Karpas-422 (cell line): ENCODE measurements around the gene FREM2. TPM values are rescaled to one million over a fixed set of nuclear protein-coding genes. Genes with fewer than 3 reads are reported as not detected.

ENCODE experiments used
- DNase-seq: peaks from one replicate; pipeline ENCODE4 v3.0.0-alpha.2; 2015
- H2AFZ ChIP-seq: fragments of 200-600 bp; sonication (generic); 2 replicates; pipeline ENCODE4 v1.6.1; 2014; ENCODE audit warnings: antibody characterized with exemption, low read length, mixed read lengths
- H3K27ac ChIP-seq: fragments of 200-600 bp; sonication (generic); 2 replicates; pipeline ENCODE4 v1.5.1; 2014; ENCODE audit warnings: mild to moderate bottlenecking, low read length, moderate library complexity
- H3K27me3 ChIP-seq: fragments of 200-600 bp; sonication (generic); 2 replicates; pipeline ENCODE4 v1.6.1; 2014; ENCODE audit warnings: low read length, mixed read lengths
- H3K36me3 ChIP-seq: fragments of 200-600 bp; sonication (generic); 2 replicates; pipeline ENCODE4 v1.6.1; 2014; ENCODE audit warnings: low read length, mixed read lengths; ENCODE audit not compliant: insufficient read depth
- H3K4me1 ChIP-seq: fragments of 200-600 bp; sonication (generic); 2 replicates; pipeline ENCODE4 v1.6.1; 2014; ENCODE audit warnings: mild to moderate bottlenecking, low read length, mixed read lengths
- H3K4me2 ChIP-seq: fragments of 200-600 bp; sonication (generic); 2 replicates; pipeline ENCODE4 v1.6.1; 2014; ENCODE audit warnings: low read length, low read depth, mild to moderate bottlenecking; ENCODE audit not compliant: poor library complexity, severe bottlenecking
- H3K4me3 ChIP-seq: fragments of 200-600 bp; sonication (generic); 2 replicates; pipeline ENCODE4 v1.5.1; 2014; ENCODE audit warnings: mild to moderate bottlenecking, antibody characterized with exemption, low read length, mixed read lengths
- H3K79me2 ChIP-seq: fragments of 200-600 bp; sonication (generic); 2 replicates; pipeline ENCODE4 v1.6.1; 2014; ENCODE audit warnings: mild to moderate bottlenecking, low read length, mixed read lengths
- H3K9ac ChIP-seq: fragments of 200-600 bp; sonication (generic); 2 replicates; pipeline ENCODE4 v1.6.0; 2014; ENCODE audit warnings: low read length
- H3K9me2 ChIP-seq: fragments of 200-600 bp; sonication (generic), shearing (Covaris generic); replicated peaks from 2 replicates; pipeline ENCODE4 v1.6.0; 2014; ENCODE audit warnings: mild to moderate bottlenecking, low read length, moderate library complexity; ENCODE audit not compliant: insufficient read depth
- H3K9me3 ChIP-seq: fragments of 300-700, 200-600 bp; sonication (generic); 2 replicates; pipeline ENCODE4 v1.6.1; 2014; ENCODE audit warnings: low read length, mixed read lengths
- H4K20me1 ChIP-seq: fragments of 200-600 bp; sonication (generic); 2 replicates; pipeline ENCODE4 v1.6.1; 2014; ENCODE audit warnings: mild to moderate bottlenecking, antibody characterized with exemption, low read length, low read depth; ENCODE audit not compliant: insufficient read depth
- total RNA-seq: library from RNA; depleted of rRNA; stranded (reverse); fragments of >200 nt; shearing (Covaris generic); gene quantifications from 2 replicates; pipeline ENCODE4 v1.2.3, GENCODE V29; 2014; ENCODE audit warnings: low replicate concordance

FREM2 gene
- total RNA-seq, 1 experiment from 2014 or later = not detected

GRCh38 chr13:38658906-38659305 is 28.0 kb upstream of the FREM2 start:
- Histone ChIP-seq H3K4me3 (no peak overlapping the region), H2AFZ (no peak overlapping the region), H3K79me2 (no peaks in the 10 kb centered on the region), H3K27ac (no peak overlapping the region), H3K9ac (no peak overlapping the region), H3K36me3 (no peaks in the 10 kb centered on the region), H3K4me1 (no peaks in the 10 kb centered on the region), H3K27me3 (no peaks in the 10 kb centered on the region), H4K20me1 (no peaks in the 10 kb centered on the region), H3K9me3 (no peaks in the 10 kb centered on the region), H3K4me2 (no peak overlapping the region), H3K9me2 (no peaks in the 10 kb centered on the region)
- DNase-seq = no peak

- Histone ChIP-seq H2AFZ (no peak overlapping the region), H3K9me2 (no peaks in the 10 kb centered on the region), H3K4me2 (no peak overlapping the region), H3K9me3 (no peaks in the 10 kb centered on the region), H3K9ac (no peak overlapping the region), H4K20me1 (no peaks in the 10 kb centered on the region), H3K4me3 (no peak overlapping the region), H3K4me1 (no peaks in the 10 kb centered on the region), H3K36me3 (no peaks in the 10 kb centered on the region), H3K79me2 (no peaks in the 10 kb centered on the region), H3K27ac (no peak overlapping the region), H3K27me3 (no peaks in the 10 kb centered on the region)
- no peak for DNase-seq
Observed at GRCh38 chr13:38661010-38661675, 25.7 kb upstream of the FREM2 start.

GRCh38 chr13:38662362-38662761 is 24.5 kb upstream of the FREM2 start:
- Histone ChIP-seq H3K9me3 (no peaks in the 10 kb centered on the region), H2AFZ (no peak overlapping the region), H3K4me2 (no peak overlapping the region), H3K4me1 (no peaks in the 10 kb centered on the region), H3K27ac (no peak overlapping the region), H4K20me1 (no peaks in the 10 kb centered on the region), H3K9me2 (no peaks in the 10 kb centered on the region), H3K36me3 (no peaks in the 10 kb centered on the region), H3K27me3 (no peaks in the 10 kb centered on the region), H3K9ac (no peak overlapping the region), H3K79me2 (no peaks in the 10 kb centered on the region), H3K4me3 (no peak overlapping the region)
- DNase-seq = no peak

GRCh38 chr13:38664906-38665305 is 22.0 kb upstream of the FREM2 start:
- DNase-seq = no peak
- H4K20me1 ChIP-seq = no peaks in the 10 kb centered on the region
- no peaks in the 10 kb centered on the region for H3K27me3 ChIP-seq
- no peaks in the 10 kb centered on the region for H3K9me3 ChIP-seq
- no peaks in the 10 kb centered on the region for H3K79me2 ChIP-seq
- H3K4me3 ChIP-seq = no peak overlapping the region
- no peaks in the 10 kb centered on the region for H3K36me3 ChIP-seq
- H3K9ac ChIP-seq = no peak overlapping the region
- H3K4me1 ChIP-seq = no peaks in the 10 kb centered on the region
- no peak overlapping the region for H3K27ac ChIP-seq
- H2AFZ ChIP-seq = no peak overlapping the region
- no peaks in the 10 kb centered on the region for H3K9me2 ChIP-seq
- no peak overlapping the region for H3K4me2 ChIP-seq

- Histone ChIP-seq H3K79me2 (no peaks in the 10 kb centered on the region), H4K20me1 (no peaks in the 10 kb centered on the region), H3K27ac (no peak overlapping the region), H3K4me2 (no peak overlapping the region), H3K9me2 (no peaks in the 10 kb centered on the region), H3K4me3 (no peak overlapping the region), H3K9me3 (no peaks in the 10 kb centered on the region), H2AFZ (no peak overlapping the region), H3K36me3 (no peaks in the 10 kb centered on the region), H3K27me3 (no peaks in the 10 kb centered on the region), H3K4me1 (no peaks in the 10 kb centered on the region), H3K9ac (no peak overlapping the region)
- DNase-seq = no peak
Observed at GRCh38 chr13:38667526-38668109, 19.3 kb upstream of the FREM2 start.

DNA sequence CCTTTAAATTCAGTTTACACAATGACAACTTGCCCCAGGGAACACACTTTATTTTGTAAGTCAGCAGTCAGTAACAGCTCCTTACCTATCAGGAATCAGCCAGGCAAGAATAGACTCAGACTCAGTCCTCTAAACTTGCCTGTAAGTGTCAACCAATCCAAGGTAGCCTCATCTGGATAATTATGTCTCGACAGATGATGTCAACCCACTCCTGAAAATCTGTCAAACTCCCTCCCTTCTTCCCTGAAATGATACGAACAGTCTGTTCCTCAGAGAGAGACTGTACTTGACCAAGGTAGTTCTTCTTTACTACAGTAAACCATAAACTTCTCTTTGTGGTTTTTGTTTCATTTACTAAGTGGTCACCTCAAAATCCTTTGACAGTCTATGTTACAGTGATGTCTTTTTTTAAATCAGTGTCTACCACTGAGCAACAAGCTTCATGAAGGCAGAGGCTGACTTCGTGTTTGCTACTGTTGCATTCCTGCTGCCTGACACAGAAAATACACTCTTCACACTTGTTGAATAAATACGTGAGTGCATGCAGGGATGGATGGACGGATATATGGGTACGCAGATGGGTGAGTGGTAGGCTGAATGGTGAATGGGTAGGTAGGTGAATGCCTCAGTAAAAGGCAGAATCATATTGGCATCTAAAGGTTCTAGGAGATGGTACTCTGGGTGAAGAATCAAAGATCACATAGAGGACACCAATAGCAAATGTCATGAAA is 17.5 kb upstream of the FREM2 start:
- Histone ChIP-seq H4K20me1 (no peaks in the 10 kb centered on the region), H3K79me2 (no peaks in the 10 kb centered on the region), H3K9ac (no peak overlapping the region), H3K9me2 (no peaks in the 10 kb centered on the region), H3K27me3 (no peaks in the 10 kb centered on the region), H2AFZ (no peak overlapping the region), H3K27ac (no peak overlapping the region), H3K4me1 (no peaks in the 10 kb centered on the region), H3K9me3 (no peaks in the 10 kb centered on the region), H3K36me3 (no peaks in the 10 kb centered on the region), H3K4me2 (no peak overlapping the region), H3K4me3 (no peak overlapping the region)
- no peak for DNase-seq

DNA sequence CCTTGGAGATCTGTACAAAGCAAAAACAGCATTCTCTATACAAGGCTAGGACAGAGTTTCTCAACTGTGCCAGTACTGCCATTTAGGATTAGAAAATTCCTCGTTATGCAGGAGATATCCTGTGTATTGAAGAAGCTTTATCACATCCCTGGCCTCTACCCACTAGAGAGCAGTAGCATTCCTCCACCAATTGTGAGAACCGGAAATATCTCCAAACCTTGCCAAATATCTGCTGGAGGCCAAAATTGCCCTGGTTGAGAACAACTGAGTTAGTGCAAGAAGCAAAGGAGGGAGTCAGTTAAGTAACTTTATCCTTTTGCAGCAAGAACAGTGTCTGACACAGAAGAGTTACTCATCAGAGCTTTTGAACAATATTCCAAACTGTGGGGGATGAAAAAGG is 16.2 kb upstream of the FREM2 start:
- Histone ChIP-seq H3K9me3 (no peaks in the 10 kb centered on the region), H3K27me3 (no peaks in the 10 kb centered on the region), H3K27ac (no peak overlapping the region), H2AFZ (no peak overlapping the region), H3K9me2 (no peaks in the 10 kb centered on the region), H3K4me2 (no peak overlapping the region), H3K4me3 (no peak overlapping the region), H4K20me1 (no peaks in the 10 kb centered on the region), H3K79me2 (no peaks in the 10 kb centered on the region), H3K9ac (no peak overlapping the region), H3K36me3 (no peaks in the 10 kb centered on the region), H3K4me1 (no peaks in the 10 kb centered on the region)
- DNase-seq = no peak

GRCh38 chr13:38671980-38672379 is 14.9 kb upstream of the FREM2 start:
- no peaks in the 10 kb centered on the region for H4K20me1 ChIP-seq
- no peaks in the 10 kb centered on the region for H3K27me3 ChIP-seq
- no peaks in the 10 kb centered on the region for H3K79me2 ChIP-seq
- H3K9ac ChIP-seq = no peak overlapping the region
- no peaks in the 10 kb centered on the region for H3K4me1 ChIP-seq
- H3K9me3 ChIP-seq = no peaks in the 10 kb centered on the region
- no peaks in the 10 kb centered on the region for H3K36me3 ChIP-seq
- H3K4me3 ChIP-seq = no peak overlapping the region
- no peak for DNase-seq
- H3K9me2 ChIP-seq = no peaks in the 10 kb centered on the region
- H3K27ac ChIP-seq = no peak overlapping the region
- no peak overlapping the region for H3K4me2 ChIP-seq
- no peak overlapping the region for H2AFZ ChIP-seq
